NOMO-1 treated with DMSO at 0.1 percent for 48 hours (cell line): ENCODE results near the gene HUWE1.
"Not testable (repeated sequence)": the region's sequence is repeated elsewhere in the genome, so short reads cannot be mapped to it uniquely, and the experiment has no call there.

Experiments
- DNase-seq: peaks from one replicate; lab custom pipeline; 2025; ENCODE audit not compliant: unreplicated experiment; lab: John Stamatoyannopoulos, UW

Gene HUWE1, protein sequence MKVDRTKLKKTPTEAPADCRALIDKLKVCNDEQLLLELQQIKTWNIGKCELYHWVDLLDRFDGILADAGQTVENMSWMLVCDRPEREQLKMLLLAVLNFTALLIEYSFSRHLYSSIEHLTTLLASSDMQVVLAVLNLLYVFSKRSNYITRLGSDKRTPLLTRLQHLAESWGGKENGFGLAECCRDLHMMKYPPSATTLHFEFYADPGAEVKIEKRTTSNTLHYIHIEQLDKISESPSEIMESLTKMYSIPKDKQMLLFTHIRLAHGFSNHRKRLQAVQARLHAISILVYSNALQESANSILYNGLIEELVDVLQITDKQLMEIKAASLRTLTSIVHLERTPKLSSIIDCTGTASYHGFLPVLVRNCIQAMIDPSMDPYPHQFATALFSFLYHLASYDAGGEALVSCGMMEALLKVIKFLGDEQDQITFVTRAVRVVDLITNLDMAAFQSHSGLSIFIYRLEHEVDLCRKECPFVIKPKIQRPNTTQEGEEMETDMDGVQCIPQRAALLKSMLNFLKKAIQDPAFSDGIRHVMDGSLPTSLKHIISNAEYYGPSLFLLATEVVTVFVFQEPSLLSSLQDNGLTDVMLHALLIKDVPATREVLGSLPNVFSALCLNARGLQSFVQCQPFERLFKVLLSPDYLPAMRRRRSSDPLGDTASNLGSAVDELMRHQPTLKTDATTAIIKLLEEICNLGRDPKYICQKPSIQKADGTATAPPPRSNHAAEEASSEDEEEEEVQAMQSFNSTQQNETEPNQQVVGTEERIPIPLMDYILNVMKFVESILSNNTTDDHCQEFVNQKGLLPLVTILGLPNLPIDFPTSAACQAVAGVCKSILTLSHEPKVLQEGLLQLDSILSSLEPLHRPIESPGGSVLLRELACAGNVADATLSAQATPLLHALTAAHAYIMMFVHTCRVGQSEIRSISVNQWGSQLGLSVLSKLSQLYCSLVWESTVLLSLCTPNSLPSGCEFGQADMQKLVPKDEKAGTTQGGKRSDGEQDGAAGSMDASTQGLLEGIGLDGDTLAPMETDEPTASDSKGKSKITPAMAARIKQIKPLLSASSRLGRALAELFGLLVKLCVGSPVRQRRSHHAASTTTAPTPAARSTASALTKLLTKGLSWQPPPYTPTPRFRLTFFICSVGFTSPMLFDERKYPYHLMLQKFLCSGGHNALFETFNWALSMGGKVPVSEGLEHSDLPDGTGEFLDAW (N-terminal part only)

DNA sequence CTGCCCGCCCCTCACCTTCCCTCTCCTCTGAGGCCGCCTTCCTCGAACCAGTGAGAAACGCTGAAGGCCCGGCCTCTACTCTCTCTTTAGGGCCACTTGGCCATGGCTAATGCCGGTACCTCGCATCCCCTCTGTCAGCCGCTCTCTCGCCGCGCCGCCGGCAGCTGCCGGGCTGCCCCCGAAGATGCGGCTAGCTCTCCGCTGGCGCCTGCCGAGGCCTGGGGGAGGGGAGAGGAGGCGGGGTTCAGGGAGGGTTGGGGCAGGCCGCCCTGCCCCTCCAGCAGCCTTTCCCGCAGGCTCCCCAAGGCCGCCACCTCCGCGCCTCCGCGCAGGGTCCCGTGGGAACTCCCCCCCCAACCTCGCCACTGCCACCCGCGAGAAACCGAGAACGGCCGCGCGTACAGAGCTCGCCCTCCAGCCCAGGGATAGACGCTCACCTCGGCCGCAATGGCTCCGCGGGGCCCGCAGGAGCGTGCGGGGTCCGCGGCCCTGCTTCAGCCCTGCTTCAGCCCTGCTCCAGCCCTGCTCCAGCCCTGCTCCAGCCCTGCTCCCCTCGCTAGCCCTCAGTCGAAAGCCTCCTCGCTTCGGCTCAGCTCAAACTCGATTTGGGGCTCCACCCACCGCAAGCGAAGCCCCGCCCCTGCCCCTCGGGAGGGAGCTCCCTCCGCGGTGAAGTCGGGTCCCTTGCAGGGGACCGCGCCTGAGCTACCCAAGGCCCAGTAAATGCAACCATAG, at the start of gene HUWE1:
Gene HUWE1, minus strand, starts transcription at position 569 of the 735 bp plus-strand sequence. CDS start 32,612 bp downstream, outside the sequence.
- peak; percentile 57 for DNase-seq

DNA sequence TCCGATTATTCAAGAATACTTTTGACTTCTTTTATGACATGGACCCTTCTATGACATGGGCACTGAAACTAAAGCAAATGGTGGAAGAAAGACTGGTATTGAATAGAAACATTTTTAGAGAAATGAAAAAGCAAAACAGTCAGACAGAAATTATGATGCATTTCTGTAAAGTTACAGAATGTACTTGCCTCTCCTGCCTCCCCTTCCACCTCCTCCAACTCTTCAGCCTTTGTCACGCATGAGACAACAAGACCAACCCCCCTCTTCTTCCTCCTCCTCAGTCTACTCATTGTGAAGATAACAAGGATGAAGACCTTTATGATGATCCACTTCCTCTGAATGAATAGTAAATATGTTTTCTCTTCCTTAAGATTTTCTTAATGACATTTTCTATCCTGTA, 46.3 kb upstream of the HUWE1 start:
- DNase-seq, result no peak

DNA sequence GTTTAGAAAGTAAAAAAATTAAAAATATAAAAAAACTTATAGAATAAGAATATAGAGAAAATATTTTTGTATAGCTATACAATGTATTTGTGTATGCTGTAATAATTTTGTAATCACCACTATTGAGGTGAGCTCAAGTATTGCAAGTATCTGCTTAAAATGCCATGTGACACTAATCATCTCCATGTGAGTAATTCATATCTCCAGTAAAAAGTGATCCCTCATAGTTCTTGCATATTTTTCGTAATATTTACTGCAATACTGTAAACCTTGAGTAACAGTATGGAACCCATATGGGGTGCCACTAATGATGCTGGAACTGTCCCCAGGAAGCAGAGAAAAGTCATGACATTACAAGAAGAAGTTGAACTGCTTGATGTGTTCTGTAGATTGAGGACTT, 43.2 kb upstream of the HUWE1 start:
- DNase-seq, result no peak

DNA sequence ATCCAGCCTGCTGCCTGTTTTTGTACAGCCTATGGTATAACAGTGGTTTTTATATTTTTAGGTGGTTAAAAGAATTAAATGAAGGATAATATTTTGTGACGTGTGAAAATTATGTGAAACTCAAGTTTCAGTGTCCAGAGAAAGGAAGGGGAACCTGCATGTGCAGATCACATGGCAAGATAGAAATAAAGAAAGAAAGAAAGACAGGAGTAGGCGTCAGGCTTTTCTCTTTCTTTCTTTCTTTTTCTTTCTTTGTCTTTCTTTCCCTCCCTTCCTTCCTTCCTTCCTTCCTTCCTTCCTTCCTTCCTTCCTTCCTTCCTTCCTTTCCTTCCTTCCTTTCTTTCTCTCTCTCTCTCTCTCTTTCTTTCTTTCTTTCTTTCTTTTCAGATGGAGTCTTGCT, 42.0 kb upstream of the HUWE1 start:
- DNase-seq, result no peak

DNA sequence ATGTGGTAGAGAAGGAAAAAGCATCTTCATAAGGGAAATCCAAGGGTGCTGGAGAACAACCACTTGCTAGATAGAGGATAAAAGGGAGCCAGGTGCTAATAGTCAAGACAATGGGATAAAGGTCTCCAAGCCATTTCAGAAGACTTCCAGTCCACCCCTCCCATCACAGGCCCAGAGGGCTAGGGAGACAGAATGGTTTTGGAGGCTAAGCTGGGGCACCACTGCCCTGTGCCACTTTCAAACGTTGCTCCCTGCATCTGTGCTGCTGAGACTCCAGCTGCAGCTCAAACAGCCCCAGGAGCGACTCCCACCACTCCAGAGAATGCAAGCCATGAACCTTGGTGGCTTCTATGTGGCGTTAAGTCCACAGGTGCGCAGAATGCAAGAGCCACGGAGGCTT, 38.4 kb upstream of the HUWE1 start:
- DNase-seq, result no peak

DNA sequence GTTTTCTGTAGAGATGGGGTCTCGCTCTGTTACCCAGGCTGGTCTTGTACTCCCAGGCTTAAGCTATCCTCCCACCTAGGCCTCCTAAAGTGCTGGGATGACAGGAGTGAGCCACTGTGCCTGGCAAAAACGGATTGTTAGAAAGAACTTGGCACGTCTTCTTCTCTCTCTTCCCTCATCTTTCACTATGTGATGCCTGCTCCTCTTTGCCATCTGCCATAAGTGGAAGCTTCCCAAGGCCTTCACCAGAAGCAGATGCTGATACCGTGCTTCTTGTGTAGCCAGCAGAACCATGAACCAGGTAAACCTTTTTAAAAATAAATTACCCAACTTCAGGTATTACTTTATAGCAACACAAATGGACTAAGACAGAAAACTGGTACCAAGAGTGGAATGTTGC, 36.9 kb upstream of the HUWE1 start:
- no peak for DNase-seq

DNA sequence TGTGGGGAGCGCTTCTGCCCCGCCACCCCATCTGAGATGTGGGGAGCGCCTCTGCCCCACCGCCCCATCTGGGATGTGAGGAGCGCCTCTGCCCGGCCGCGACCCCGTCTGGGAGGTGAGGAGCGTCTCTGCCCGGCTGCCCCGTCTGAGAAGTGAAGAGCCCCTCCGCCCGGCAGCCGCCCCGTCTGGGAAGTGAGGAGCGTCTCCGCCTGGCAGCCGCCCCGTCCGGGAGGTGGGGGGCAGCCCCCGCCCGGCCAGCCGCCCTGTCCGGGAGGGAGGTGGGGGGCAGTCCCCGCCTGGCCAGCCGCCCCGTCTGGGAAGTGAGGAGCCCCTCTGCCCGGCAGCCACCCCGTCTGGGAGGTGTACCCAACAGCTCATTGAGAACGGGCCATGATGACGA, 35.1 kb upstream of the HUWE1 start:
- not testable (repeated sequence) for DNase-seq

DNA sequence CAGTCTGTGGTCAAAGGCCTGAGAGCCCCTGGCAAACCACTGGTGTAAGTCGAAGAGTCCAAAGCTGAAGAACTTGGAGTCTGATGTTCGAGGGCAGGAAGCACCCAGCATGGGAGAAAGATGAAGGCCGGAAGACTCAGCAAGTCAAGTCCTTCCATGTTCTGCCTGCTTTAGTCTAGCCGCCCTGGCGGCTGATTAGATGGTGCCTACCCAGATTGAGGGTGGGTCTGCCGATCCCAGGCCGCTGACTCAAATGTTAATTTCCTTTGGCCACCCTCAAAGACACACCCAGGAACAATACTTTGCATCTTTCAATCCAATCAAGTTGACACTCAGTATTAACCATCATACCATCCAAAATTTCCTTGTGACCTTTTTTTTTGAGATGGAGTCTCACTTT, 33.1 kb upstream of the HUWE1 start:
- DNase-seq, result not testable (repeated sequence)

DNA sequence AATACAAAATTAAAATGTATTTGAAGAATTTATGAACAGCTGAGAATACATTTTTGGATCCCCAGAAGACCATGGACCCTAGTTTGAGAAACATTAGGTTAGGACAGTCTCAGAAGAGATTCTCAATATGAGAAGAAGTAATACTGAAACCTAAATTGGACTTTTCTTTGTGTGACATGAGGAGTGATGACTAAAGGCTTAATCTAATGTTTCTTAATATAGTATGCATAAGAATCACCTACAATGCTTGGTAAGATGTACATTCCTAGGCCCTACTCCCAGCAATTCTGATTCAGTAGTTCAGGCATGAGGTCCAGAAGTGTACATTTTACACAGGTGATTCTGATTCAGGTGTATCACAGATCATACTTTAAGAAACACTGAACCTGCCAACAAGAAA, 31.6 kb upstream of the HUWE1 start:
- no peak for DNase-seq

DNA sequence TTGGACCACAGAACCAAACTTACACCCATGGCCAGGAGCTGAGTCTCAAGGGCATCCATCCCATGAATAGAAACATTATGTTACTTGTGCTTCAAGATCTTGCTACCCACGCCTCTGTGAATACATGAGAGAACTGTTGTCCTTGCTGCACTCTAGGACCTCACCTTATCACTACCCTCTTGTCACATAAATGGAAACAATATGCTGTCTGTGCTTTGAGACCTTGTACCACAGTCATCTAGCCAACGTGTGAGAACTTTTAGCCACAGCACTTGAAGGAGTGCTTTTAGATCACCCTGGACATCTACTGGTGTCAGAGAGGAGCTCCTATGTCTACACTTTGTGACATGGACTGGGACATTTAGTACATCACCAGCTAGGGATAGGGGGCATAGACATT, 30.7 kb upstream of the HUWE1 start:
- DNase-seq, result no peak

DNA sequence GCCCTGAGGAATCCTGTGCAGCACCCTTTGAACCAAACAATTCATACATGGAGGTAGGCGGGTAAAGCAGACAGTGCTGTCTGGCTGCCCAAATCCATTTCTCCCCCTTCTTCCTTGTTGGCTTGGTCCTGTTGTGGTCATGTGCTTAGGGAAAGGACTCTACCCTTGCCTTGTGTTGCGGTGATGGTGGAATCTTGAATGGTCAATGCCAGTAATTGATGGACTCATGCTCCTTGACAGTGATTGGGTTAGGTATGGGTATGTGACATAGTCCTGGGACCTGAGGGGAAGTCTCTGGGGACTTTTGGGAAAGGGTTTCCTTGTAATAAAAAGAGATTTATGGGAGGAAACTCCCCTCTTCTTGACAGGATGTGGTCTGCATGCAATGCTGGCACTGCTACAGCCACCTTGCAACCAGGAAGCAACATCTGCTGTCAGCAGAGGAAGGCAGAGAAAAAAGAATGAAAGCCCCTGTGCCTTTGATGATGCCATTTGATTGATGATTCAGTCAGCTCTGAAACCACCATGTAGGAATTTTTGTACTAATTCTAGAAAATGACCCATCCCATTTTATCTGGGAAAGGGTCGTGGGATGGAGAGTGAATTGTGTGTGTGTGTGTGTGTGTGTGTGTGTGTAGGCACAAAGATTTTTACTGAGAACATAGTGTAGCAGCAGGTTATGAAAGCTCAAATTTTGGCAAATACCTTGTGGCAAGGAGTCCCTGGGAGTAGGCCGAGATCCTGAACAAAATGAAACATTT, 30.0 kb upstream of the HUWE1 start:
- peak; percentile 17 for DNase-seq

DNA sequence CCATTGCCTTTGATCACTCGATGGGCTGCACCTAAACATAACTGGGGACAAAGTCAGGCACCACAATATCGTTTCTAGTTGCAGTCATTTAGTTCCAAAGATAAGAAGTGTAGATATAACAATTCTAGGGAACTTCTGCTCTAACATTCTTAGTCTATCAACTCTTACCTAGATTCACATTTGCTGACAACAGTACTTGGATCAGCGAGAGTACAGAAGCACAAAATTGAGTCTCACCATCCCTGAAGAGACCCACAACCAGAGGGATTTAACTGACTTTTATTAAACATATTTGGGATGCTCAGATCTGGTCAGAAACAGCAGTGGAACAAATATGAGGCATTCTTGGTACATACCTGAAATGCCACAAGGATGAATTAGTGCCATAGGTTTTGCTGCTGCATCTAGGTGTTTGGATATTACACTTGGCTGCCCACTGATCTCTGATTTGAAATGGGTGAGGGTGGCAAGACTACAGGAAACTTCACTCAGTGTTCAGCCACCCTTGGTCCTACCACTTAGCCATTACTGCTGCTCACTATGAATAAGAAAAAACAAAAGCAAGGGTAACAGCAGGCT, 28.9 kb upstream of the HUWE1 start:
- DNase-seq, result no peak

DNA sequence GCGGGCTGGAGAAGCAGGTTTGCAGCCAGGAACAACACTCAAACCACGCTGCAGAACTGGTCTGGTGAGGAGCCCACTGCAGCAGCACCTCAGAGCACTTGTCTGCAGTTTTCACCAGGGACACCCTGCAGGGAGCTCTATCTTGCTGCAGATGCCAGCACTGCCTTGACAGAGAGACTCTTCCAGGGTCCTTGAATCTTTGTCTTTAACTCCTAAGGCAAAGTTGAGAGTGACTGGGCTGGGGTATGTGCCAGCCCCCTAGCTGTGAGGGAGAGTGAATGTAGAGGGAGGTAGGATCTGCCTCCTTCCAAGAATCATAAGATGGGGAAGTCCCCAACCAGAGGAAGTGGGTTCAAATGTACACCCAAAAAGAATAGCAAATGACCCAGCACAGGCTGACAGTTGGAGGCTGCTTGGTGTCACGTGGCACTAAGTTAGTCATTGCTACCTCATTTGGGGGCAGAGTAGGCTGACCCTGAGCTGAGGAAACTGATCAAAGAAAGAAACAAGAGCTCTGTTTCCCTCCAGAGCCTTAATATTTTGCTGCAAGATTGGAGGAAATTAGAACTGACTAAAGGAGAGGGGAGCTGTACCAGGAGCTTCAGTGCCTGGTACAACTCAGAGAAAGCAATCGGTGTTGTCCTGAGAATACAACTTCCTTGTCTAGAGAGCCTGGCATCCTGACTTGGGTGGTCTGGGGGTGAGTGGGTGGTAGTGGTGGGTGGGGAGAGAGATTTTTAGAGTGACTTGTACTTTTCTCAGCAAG, 28.2 kb upstream of the HUWE1 start:
- peak; percentile 68 for DNase-seq

DNA sequence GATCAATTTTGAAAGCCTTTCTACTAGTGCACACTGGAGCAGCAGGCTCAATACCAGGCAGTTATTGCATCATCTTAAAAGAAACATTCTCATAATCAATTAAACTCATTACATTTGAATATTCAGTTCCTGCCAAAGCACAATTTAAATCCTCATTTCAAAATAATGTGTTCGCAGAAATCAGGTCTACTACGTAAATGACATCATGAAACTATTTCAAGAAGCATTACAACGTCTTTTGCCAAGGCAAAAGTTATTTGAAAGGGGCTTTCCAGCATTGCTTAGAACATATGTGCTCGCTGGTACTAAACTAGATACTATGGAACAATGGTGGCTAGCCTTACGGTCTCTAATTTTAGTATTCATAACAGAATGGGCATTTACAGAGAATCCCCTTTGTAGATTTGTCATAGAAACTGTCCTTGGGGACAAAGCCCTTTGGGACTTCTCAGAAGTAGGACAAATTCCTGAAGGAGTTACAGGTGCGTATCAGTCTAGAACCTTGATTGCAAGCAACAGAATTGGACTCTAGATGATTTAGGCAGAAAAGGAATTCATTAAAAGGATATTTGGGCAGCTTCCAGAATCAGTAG, 27.6 kb upstream of the HUWE1 start:
- peak; percentile 39 for DNase-seq

DNA sequence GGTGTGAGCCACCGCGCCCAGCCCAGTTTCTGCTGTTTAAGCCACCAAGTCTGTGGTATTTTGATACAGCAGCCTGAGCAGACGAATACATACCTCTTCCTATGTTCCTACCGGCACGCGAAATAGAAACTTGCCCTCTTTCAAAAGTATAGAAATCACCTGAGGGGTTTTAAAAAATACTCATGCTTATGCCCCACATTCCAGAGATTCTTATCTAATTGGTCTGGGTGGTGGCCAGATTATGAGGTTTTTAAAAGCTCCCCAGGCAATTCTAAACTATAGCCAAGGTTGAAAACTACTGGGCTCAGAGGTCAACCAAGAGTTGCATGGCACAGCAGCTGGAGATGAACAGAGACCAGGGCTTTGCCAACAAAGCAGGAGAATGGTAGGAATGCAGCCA, 24.9 kb upstream of the HUWE1 start:
- no peak for DNase-seq

DNA sequence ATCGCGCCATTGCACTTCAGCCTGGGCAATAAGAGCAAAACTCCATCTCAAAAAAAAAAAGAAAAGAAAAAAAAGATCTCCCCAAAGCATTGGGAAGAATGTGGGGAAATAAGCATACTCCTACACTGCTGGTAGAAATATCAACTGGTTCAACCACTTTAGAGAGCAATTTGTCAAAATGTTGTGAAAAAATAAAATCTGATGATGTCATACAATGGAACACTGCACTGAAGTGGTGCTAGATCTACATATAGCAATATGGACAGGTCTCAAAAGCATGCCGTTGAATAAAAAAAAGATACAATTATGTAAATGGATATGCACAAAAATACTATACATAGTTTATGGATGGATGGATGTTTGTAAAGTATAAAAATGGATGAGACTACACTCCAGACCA, 18.3 kb upstream of the HUWE1 start:
- no peak for DNase-seq

DNA sequence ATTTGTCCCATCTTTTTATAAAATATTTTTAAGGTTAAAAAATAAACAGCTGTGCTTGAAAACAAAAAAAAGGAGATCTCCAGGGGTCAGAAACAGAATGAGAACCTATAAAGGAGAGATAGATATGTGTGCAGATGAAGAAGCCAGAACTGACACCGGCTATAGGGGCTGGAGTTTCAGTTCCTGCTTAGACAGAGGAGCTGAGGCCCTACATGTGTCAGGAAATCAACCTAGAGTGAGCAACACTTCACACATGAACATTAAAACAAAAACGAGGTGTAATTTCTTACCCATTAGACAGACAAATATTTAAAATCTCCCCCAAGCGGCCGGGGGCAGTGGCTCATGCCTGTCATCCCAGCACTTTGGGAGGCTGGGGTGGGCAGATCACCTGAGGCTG, 17.8 kb upstream of the HUWE1 start:
- peak; percentile 49 for DNase-seq

DNA sequence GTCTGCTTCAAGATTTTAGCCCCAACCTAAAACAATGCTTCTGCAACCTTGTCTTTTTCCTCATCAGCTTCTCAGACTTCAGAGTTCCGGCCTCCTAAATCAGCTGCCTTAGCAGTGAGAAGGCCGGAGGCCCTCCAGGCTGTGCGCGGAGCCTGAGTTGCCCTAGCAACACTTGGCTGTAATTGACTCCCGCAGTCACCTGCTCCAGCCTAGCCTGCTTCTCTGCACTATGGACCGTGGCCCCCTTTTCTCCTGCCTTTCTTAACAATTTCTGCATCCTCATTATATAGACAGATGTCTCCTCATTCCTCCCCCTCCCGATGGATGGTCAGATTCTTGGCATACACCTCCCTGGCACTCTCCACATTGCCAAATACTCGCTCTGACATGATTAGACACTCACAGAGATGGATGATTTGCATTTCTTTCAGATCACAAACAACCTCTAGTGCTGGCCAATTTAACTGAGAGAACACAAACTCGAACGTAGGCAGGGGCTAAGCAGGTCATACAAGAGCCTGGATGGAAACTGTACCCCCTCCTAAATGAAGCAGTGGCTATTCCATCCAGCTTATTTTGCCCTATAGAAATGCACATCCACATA, 9.5 kb upstream of the HUWE1 start:
- no peak for DNase-seq
